HG03469 (cell line): ENCODE data around the gene LEPROT.
"Not testable (repeated sequence)": the region's sequence is repeated elsewhere in the genome, so short reads cannot be mapped to it uniquely, and the experiment has no call there.

ENCODE experiments used
- ATAC-seq: cut with Tn5 transposase; IDR thresholded peaks from one replicate; pipeline ENCODE4 v1.9.1; 2021; ENCODE audit warnings: mild to moderate bottlenecking, moderate library complexity, moderate number of reproducible peaks; ENCODE audit not compliant: unreplicated experiment

Gene LEPROT, protein sequence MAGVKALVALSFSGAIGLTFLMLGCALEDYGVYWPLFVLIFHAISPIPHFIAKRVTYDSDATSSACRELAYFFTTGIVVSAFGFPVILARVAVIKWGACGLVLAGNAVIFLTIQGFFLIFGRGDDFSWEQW

GRCh38 chr1:65420590-65421350, at the start of gene LEPROT, which contains the start of gene LEPR:
TSS of gene LEPROT (plus strand) at chr1:65420668. CDS start at chr1:65420725, 57 bp downstream.
TSS of gene LEPR (plus strand) at chr1:65420668. CDS start at chr1:65565566, 144,898 bp downstream.
- ATAC-seq, result no peak

DNA sequence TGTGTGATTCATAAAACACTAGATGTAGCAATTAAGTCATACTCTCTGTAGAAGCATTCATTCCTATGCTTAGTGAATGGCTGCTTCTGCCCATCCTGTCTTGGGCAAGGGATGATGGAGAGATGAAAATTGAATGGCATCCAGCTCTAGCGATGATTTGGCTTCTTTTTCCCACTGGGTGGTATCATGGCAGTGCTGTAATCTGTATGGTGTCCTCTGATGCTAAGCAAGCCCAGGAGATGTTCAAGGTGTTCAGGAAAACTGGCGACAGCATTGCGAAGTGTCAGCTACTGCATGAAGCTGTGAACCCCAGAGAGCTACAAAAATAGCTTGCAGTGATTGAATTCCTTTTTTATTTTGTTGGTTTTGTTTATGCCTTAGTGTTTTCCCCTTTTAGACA, 48.9 kb upstream of the LEPROT start:
- no peak for ATAC-seq

GRCh38 chr1:65372557-65372956, 47.9 kb upstream of the LEPROT start:
- no peak for ATAC-seq

- ATAC-seq, result no peak
Observed at GRCh38 chr1:65377496-65378246, 42.8 kb upstream of the LEPROT start.

DNA sequence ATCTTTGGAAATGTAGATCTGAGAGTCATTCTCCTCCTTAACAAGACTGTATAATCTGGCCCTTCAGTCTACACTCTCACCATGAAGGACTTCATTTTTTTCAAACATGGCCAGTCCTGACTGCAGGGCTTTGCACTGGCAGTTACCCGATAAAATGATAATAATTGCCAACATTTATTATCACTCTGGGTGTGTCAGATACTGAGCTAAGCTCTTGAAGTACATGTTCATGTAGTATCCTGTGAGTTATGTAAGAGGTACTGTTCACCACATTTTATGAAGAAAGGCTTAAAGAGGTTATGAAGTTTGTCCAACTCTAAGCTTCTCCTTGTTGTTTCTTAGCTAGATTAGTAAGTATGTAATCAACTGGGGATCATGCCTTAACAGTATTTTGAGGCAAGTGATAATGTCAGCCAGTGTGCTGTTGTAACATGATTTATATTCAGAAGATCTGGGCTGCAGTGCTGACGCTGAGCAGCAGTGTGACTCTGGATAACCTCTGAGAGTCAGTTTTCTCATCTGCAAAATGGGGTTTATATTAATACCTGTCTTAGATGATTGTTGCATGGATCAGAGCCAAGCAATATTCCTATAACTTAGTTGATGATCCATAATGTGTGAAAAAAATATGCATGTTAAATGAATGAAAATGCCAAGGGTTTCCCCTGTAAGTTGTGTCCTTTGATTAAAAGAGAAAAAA, 42.1 kb upstream of the LEPROT start:
- ATAC-seq, result no peak

DNA sequence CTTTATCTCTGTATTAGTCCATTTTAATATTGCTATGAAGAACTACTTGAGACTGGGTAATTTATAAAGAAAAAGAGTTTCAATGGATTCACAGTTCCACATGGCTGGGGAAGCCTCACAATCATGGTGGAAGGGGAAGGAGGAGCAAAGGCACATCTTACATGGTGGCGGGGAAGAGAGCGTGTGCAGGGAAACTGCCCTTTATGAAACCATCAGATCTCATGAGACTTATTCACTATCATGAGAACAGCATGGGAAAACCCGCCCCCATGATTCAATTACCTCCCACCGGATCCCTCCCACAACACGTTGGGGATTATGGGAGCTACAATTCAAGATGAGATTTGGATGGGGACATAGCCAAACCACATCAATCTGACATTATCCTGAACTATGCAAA, 36.0 kb upstream of the LEPROT start:
- not testable (repeated sequence) for ATAC-seq

DNA sequence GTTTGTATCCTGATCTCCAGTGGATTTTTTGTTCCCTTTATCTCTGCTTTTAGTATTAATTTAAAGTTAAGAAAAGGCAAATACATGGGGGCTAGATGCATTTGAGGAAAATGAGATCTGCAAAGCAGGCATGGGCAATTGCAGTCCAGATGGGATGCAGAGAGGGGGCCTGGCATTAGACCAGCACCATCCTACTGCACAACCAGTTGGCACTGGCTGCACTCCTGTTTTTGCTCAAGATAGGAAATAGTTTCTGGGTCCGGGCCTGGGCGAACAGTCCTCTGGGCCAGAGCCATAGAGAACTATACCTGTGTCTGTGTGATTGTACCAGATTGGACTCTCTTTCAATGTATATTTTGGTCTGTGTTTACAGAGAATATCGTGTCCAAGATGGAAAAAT, 34.0 kb upstream of the LEPROT start:
- no peak for ATAC-seq

DNA sequence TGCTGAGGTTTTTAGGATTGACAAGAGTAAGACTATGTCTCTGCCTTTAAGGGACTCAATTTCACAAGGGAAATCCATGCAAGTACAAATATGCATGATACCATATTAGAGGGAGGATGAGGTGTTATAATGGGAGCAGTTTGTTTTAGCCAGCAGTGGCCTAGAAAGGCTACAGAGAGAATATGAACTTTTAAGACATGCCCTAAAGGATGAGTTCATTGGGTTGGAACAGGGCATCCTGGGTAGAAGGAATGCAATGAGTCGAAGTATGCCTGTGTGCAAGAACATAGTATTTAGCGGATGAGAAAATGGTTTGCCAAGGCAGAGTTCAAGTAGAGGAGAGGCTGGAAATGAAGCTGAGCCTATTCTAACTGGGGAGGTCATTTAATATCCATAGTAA, 32.6 kb upstream of the LEPROT start:
- no peak for ATAC-seq

GRCh38 chr1:65388908-65389695, 31.4 kb upstream of the LEPROT start:
- ATAC-seq, result no peak

DNA sequence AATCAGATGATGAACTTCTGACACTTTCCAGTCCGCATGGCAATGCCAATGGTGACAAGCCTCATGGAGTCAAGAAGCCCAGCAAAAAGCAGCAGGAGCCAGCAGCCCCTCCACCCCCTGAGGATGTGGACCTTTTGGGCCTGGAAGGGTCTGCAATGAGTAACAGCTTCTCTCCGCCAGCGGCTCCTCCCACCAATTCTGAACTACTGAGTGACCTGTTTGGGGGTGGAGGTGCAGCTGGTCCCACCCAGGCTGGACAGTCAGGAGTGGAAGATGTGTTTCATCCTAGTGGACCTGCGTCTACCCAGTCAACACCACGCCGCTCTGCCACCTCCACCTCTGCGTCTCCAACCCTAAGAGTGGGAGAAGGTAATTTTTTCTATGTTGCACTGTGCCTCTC, 28.0 kb upstream of the LEPROT start:
- ATAC-seq, result no peak

DNA sequence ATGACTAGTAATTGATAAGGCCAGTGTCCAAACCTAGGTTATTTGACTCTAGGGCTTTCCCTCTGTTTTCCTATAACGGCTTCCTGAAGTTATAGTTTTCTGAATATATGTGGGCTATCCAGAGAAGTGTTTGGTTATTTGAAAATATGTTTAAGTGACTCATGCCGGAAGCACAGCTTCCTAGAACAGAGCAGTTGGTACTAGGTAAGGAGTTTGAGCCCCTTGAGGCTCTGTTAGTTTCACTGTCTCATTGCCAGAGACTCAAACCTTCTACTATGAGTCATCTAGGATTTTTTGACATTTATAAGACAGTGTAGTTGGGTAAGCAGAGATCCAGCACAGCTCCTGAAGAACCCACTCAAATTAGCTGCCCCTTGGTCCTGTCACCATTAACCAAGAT, 27.1 kb upstream of the LEPROT start:
- peak; percentile 99 for ATAC-seq

DNA sequence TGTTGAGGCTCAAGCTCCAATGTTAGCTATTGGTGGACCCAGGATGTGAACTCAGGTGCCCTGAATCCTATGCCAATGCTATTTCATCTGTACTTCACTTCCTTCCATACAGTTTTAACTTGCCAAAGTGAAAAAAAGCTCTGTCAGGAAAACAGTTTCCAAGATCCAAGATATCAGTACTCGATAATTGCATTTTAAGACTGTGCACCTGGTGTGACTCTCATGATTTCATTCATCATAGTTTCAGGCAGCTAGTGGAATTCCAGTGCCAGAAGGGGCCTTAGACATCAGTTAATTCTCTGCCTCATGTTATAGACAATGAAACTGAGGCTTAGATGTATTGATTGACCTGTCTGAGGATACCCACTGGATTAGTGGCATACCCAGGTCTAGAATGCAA, 26.5 kb upstream of the LEPROT start:
- no peak for ATAC-seq

DNA sequence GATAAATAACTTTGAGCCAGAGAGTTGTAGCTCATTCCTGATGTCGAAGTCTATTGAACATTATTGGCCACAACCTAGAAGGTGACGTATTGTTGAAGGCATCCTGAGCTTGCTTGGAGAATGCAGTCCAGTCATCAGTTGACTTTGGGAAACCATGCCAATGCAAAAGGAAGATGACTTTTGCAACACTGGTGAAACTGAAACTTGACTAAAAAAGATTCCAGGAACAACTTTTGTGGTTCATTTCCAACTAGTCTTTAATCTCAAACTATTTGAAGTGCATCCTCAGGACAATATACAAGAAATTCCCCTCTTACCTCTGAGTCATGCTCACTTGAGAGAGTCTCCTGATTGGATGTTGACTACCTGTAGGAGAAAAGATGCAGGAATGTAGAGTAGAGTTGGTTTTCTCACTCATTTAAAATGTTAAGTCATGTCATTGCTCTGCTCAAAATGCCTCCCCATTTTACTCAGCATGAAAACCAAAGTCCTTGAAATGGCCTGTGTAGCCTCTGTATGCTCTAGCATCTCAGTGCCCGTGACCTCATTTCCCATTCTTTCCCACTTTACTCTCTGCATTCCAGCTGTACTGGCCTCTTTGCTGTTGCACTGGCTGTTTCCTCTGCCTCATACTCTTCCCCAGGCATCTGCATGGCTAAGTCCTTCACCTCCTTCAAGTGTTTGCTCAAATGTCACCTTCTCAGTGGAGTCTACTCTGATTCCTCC, 24.4 kb upstream of the LEPROT start:
- no peak for ATAC-seq

DNA sequence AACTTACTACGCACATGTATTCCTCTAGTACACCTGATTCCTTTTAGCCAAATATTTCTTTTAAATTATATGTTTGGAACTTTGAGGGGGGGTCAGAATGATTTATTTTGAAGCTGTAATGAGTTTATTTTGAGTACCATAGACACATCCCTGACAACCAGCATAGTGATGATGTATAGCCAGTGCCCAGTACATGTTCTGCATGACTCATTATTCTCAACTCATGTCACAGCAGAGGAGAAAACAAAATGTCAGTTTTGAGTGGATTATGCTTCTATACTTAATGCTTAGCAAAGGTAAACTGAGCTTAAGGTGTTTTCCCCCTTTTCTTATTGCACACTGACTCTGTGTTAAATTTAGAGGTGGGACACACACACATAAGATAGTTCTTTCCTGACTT, 22.4 kb upstream of the LEPROT start:
- ATAC-seq, result no peak

- ATAC-seq, result no peak
Observed at GRCh38 chr1:65399003-65399402, 21.5 kb upstream of the LEPROT start.

- no peak for ATAC-seq
Observed at GRCh38 chr1:65401612-65402011, 18.9 kb upstream of the LEPROT start.

- ATAC-seq, result no peak
Observed at GRCh38 chr1:65404941-65405340, 15.5 kb upstream of the LEPROT start.

GRCh38 chr1:65407877-65408276, 12.6 kb upstream of the LEPROT start:
- ATAC-seq, result no peak

DNA sequence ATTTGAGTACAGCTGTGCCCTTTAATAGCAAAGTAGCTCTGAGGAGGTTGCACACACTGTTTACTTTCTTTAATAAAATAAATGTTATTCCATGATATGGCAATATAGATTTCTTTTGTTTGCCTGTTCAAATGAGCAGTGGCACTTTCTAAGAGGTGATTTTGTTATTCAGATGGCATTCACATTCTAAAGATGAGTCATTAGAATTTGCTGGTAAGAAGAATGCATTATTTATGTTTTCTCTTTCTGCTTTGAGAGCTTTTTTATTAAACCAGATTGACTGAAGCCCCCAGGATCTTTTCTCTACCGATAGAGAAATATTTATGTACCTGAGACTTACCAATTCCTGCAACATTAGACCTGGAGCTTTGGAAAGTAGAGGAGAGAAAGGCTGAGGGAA, 11.2 kb upstream of the LEPROT start:
- ATAC-seq, result no peak

- no peak for ATAC-seq
Observed at GRCh38 chr1:65409816-65410326, 10.6 kb upstream of the LEPROT start.
